ENCODE data around the gene DYSF. TPM values are rescaled to one million over a fixed set of nuclear protein-coding genes. Genes with fewer than 3 reads are reported as not detected.
"Not testable (repeated sequence)": the region's sequence is repeated elsewhere in the genome, so short reads cannot be mapped to it uniquely, and the experiment has no call there.

DYSF gene
- polyA plus RNA-seq, 1 donor (not counting 4 experiments of a cell fraction or from before 2014, with no cell fraction given), result 8.2 TPM

- Histone ChIP-seq H3K4me1 (ENCODE audit: control insufficient read depth, extremely low read depth, insufficient read depth, low read length) (no peaks in the 10 kb centered on the region), H3K4me2 (ENCODE audit: control insufficient read depth, extremely low read depth, insufficient read depth, low read depth, low read length) (no peak overlapping the region), H4K20me1 (ENCODE audit: control insufficient read depth, extremely low read depth, insufficient read depth, low read length) (no peaks in the 10 kb centered on the region), H3K9me3 (ENCODE audit: control insufficient read depth, low read depth, low read length) (peaks cover 2% of the 10 kb centered on the region), H3K79me2 (ENCODE audit: control insufficient read depth, insufficient read depth, low read length) (no peaks in the 10 kb centered on the region), H3K9me1 (ENCODE audit: control insufficient read depth, extremely low read depth, insufficient read depth, low read length) (no peaks in the 10 kb centered on the region), H3K27me3 (ENCODE audit: control insufficient read depth, extremely low read depth, insufficient read depth, low read length) (no peaks in the 10 kb centered on the region), H3K36me3 (ENCODE audit: control insufficient read depth in 2 of 2, extremely low read depth in 1 of 2, insufficient read depth in 2 of 2, low read length in 2 of 2) (no peaks in the 10 kb centered on the region), H3K4me3 (ENCODE audit: control insufficient read depth in 2 of 3, extremely low read depth in 1 of 3, insufficient read depth in 2 of 3, low read depth in 1 of 3, low read length in 3 of 3) (no peak overlapping the region), H2AFZ (ENCODE audit: control insufficient read depth, low read length) (no peak overlapping the region), H3K27ac (ENCODE audit: control insufficient read depth, insufficient read depth, low read length) (no peak overlapping the region), H3K9ac (ENCODE audit: control insufficient read depth, extremely low read depth, insufficient read depth, low read length) (no peak overlapping the region)
- FAIRE-seq (no peak), DNase-seq (ENCODE audit: low read depth, low spot score) (no peak)
- dilution Hi-C loops (cut with MboI; ENCODE audit: extremely low pct_ligation_motif_present, low sequenced_read_pairs), result no loop called here
- TF ChIP-seq EZH2 (IDR thresholded peaks at IDR 0.05; ENCODE audit: low read length), result no peak
- no peak for TF ChIP-seq CTCF (optimal IDR thresholded peaks at IDR 0.05 in 1 of 3, IDR thresholded peaks at IDR 0.05 in 1 of 3, conservative IDR thresholded peaks at IDR 0.05 in 1 of 3; ENCODE audit: extremely low read depth in 1 of 3, insufficient read depth in 2 of 3, low read length in 3 of 3)
Measured at GRCh38 chr2:71655498-71655897, 202.1 kb downstream of the DYSF start.

- H3K27ac ChIP-seq (ENCODE audit: control insufficient read depth, insufficient read depth, low read length); FAIRE-seq; H3K4me3 ChIP-seq (ENCODE audit: control insufficient read depth in 2 of 3, extremely low read depth in 1 of 3, insufficient read depth in 2 of 3, low read depth in 1 of 3, low read length in 3 of 3); H3K9ac ChIP-seq (ENCODE audit: control insufficient read depth, extremely low read depth, insufficient read depth, low read length); H3K9me3 ChIP-seq (ENCODE audit: control insufficient read depth, low read depth, low read length); H3K4me1 ChIP-seq (ENCODE audit: control insufficient read depth, extremely low read depth, insufficient read depth, low read length); H2AFZ ChIP-seq (ENCODE audit: control insufficient read depth, low read length); H3K9me1 ChIP-seq (ENCODE audit: control insufficient read depth, extremely low read depth, insufficient read depth, low read length); H4K20me1 ChIP-seq (ENCODE audit: control insufficient read depth, extremely low read depth, insufficient read depth, low read length); DNase-seq (ENCODE audit: low read depth, low spot score); H3K79me2 ChIP-seq (ENCODE audit: control insufficient read depth, insufficient read depth, low read length); dilution Hi-C loops (cut with MboI; ENCODE audit: extremely low pct_ligation_motif_present, low sequenced_read_pairs); H3K36me3 ChIP-seq (ENCODE audit: control insufficient read depth in 2 of 2, extremely low read depth in 1 of 2, insufficient read depth in 2 of 2, low read length in 2 of 2); H3K27me3 ChIP-seq (ENCODE audit: control insufficient read depth, extremely low read depth, insufficient read depth, low read length); H3K4me2 ChIP-seq (ENCODE audit: control insufficient read depth, extremely low read depth, insufficient read depth, low read depth, low read length): not testable (repeated sequence)
Measured at GRCh38 chr2:71658256-71658655, 204.9 kb downstream of the DYSF start.

- Histone ChIP-seq H3K36me3 (ENCODE audit: control insufficient read depth in 2 of 2, extremely low read depth in 1 of 2, insufficient read depth in 2 of 2, low read length in 2 of 2) (no peaks in the 10 kb centered on the region), H3K9me3 (ENCODE audit: control insufficient read depth, low read depth, low read length) (peaks cover 2% of the 10 kb centered on the region), H3K9ac (ENCODE audit: control insufficient read depth, extremely low read depth, insufficient read depth, low read length) (no peak overlapping the region), H3K27ac (ENCODE audit: control insufficient read depth, insufficient read depth, low read length) (no peak overlapping the region), H2AFZ (ENCODE audit: control insufficient read depth, low read length) (no peak overlapping the region), H3K27me3 (ENCODE audit: control insufficient read depth, extremely low read depth, insufficient read depth, low read length) (no peaks in the 10 kb centered on the region), H3K9me1 (ENCODE audit: control insufficient read depth, extremely low read depth, insufficient read depth, low read length) (no peaks in the 10 kb centered on the region), H3K79me2 (ENCODE audit: control insufficient read depth, insufficient read depth, low read length) (no peaks in the 10 kb centered on the region), H3K4me3 (ENCODE audit: control insufficient read depth in 2 of 3, extremely low read depth in 1 of 3, insufficient read depth in 2 of 3, low read depth in 1 of 3, low read length in 3 of 3) (no peak overlapping the region), H3K4me2 (ENCODE audit: control insufficient read depth, extremely low read depth, insufficient read depth, low read depth, low read length) (no peak overlapping the region), H3K4me1 (ENCODE audit: control insufficient read depth, extremely low read depth, insufficient read depth, low read length) (no peaks in the 10 kb centered on the region), H4K20me1 (ENCODE audit: control insufficient read depth, extremely low read depth, insufficient read depth, low read length) (no peaks in the 10 kb centered on the region)
- TF ChIP-seq CTCF (optimal IDR thresholded peaks at IDR 0.05 in 1 of 3, IDR thresholded peaks at IDR 0.05 in 1 of 3, conservative IDR thresholded peaks at IDR 0.05 in 1 of 3; ENCODE audit: extremely low read depth in 1 of 3, insufficient read depth in 2 of 3, low read length in 3 of 3), result no peak
- no peak for TF ChIP-seq EZH2 (IDR thresholded peaks at IDR 0.05; ENCODE audit: low read length)
- dilution Hi-C loops (cut with MboI; ENCODE audit: extremely low pct_ligation_motif_present, low sequenced_read_pairs), result no loop called here
- no peak for FAIRE-seq
- no peak for DNase-seq (ENCODE audit: low read depth, low spot score)
Measured at GRCh38 chr2:71658771-71659170, 205.4 kb downstream of the DYSF start.

Measured in keratinocyte (primary cell).